GM19023 (cell line): ENCODE data around the gene WHAMM.
"Not testable (repeated sequence)": the region's sequence is repeated elsewhere in the genome, so short reads cannot be mapped to it uniquely, and the experiment has no call there.

ENCODE experiments used
- ATAC-seq: cut with Tn5 transposase; IDR thresholded peaks from one replicate; pipeline ENCODE4 v1.9.1; 2021; ENCODE audit warnings: mild to moderate bottlenecking, moderate library complexity; ENCODE audit not compliant: unreplicated experiment

Gene WHAMM, protein sequence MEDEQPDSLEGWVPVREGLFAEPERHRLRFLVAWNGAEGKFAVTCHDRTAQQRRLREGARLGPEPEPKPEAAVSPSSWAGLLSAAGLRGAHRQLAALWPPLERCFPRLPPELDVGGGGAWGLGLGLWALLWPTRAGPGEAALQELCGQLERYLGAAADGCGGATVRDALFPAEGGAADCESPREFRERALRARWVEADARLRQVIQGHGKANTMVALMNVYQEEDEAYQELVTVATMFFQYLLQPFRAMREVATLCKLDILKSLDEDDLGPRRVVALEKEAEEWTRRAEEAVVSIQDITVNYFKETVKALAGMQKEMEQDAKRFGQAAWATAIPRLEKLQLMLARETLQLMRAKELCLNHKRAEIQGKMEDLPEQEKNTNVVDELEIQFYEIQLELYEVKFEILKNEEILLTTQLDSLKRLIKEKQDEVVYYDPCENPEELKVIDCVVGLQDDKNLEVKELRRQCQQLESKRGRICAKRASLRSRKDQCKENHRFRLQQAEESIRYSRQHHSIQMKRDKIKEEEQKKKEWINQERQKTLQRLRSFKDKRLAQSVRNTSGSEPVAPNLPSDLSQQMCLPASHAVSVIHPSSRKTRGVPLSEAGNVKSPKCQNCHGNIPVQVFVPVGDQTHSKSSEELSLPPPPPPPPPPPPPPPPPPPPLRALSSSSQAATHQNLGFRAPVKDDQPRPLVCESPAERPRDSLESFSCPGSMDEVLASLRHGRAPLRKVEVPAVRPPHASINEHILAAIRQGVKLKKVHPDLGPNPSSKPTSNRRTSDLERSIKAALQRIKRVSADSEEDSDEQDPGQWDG

GRCh38 chr15:82809308-82810060 is at the start of gene WHAMM:
TSS of gene WHAMM (plus strand) at chr15:82809628. CDS start at chr15:82809727, 99 bp downstream.
- ATAC-seq, result peak; percentile 92

- no peak for ATAC-seq
Observed at GRCh38 chr15:82763361-82764116, 45.9 kb upstream of the WHAMM start.

DNA sequence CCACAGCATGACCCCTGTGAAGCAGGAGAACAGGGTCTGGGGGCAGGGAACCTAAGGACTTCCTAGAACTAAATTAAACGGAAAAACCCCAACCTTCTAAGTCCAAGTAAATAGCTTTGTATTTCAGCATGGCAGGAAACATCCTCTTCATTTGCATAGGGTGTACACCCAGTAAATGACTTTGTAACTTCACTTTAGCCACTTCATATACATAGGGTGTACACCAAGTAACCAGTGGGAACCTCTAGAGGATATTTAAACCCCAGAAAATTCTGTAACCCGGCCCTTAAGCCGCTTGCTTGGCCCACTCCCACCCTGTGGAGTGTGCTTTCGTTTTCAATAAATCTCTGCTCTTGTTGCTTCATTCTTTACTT is 45.3 kb upstream of the WHAMM start:
- ATAC-seq, result no peak

DNA sequence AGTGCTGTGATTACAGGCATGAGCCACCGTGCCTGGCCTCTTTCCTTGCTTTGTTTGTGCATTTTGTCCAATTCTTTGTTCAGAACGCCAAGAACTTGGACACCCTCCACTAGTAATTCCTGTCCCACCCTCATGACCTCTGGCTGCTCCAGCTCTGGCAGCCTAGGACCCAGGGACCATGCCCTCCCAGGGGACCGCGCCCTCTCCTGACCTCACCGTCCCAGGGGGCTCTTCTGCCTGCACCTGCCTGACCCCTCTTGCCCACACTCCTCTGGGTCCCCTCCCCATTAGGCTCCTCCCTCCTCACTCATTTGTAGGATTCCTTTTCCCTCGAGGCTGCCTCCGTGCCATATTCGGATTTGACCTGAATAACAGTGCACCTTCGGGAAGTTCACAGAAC is 44.7 kb upstream of the WHAMM start:
- no peak for ATAC-seq

- not testable (repeated sequence) for ATAC-seq
Observed at GRCh38 chr15:82766201-82766600, 43.2 kb upstream of the WHAMM start.

DNA sequence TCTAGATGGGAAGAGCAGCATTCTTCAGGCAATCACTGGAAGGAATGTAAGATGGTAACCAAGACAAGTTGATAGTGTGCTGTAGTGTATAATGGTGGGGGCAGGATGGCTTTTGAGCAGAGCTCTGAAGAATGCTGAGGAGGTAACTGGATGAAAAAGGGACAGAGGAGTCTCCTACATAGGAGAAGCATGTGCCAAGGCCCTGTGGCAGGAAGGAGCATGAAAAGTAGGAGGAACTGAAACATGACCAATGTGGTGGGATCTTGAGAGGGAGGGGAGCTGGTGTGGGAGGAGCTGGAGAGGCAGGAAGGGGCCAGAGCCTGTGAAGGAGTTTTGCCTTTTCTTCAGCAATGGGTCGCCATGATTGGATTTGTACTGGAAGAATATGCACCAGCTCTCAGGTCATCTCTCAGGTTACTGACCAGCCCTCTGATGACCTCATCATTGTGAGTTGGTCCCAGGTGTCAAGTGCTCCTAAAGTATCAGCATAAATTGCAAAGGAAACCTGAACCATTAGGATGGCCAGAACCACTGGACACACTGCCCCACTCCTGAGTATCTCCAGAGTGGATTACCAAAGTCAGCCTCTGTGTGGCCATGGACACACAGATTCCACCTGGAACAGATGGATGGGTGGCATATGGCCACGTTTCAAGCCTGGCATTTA is 42.1 kb upstream of the WHAMM start:
- ATAC-seq, result no peak

- no peak for ATAC-seq
Observed at GRCh38 chr15:82768414-82769054, 40.9 kb upstream of the WHAMM start.

GRCh38 chr15:82771789-82772607 is 37.4 kb upstream of the WHAMM start:
- no peak for ATAC-seq

GRCh38 chr15:82774496-82774895 is 34.9 kb upstream of the WHAMM start:
- ATAC-seq, result no peak

DNA sequence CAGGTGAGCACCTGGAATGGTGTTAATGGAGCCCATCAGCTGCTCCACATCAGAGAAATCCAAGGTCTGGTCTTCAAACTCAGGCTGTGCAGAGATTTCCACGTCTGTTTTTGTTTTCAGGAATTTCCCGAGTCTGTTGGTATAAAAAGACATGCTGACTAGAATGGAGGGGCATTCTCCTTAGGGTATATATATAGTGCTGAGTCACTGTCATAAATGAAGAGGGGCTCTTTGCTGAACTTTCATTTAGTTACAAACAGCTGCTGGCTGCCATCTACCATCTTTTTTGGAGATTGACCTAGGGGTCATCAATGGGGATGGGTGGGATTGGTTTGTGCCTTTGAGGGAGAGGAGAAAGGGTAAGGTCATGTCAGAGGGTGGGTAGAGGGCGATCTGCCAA is 30.7 kb upstream of the WHAMM start:
- no peak for ATAC-seq

GRCh38 chr15:82781349-82781748 is 28.1 kb upstream of the WHAMM start:
- no peak for ATAC-seq

- no peak for ATAC-seq
Observed at GRCh38 chr15:82788496-82788895, 20.9 kb upstream of the WHAMM start.

- no peak for ATAC-seq
Observed at GRCh38 chr15:82789491-82789890, 19.9 kb upstream of the WHAMM start.

GRCh38 chr15:82790321-82790720 is 19.1 kb upstream of the WHAMM start:
- no peak for ATAC-seq

DNA sequence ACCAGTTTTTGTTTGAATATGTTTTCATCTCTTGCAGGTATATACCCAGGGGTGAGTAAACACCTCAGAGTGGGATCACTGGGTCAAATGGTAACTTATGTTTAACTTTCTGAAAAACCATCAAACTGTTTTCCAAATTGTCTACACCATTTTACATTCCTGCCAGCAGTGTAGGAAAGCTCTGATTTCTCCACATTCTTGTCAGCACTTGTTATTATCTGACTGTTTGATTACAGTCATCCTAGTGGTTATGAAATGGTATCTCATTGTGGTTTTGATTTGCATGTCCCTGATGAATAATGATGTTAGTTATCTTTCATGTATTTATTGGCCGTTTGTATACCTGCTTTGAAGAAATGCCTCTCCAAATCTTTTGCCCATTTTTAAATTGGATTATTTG is 17.4 kb upstream of the WHAMM start:
- no peak for ATAC-seq

DNA sequence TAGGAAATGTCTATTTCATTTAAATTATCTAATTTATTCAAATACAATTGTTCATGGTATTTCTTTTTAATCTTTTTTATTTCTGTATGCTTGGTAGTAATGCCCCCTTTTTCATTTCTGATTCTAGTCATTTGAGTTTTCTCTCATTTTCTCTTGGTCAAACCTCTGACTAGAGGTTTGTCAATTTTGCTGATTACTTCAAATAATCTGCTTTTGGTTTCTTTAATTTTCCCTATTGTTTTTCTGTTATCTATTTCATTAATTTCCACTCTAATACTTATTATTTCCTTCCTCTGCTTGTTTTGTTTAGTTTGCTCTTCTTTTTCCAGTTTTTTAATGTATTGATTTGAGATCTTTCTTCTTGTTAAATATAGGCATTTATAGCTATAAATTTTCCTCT is 15.7 kb upstream of the WHAMM start:
- ATAC-seq, result no peak

- no peak for ATAC-seq
Observed at GRCh38 chr15:82798104-82798503, 11.3 kb upstream of the WHAMM start.

GRCh38 chr15:82798531-82799166 is 10.8 kb upstream of the WHAMM start:
- no peak for ATAC-seq
